ENCODE results near the gene ANKRD44.

DNA sequence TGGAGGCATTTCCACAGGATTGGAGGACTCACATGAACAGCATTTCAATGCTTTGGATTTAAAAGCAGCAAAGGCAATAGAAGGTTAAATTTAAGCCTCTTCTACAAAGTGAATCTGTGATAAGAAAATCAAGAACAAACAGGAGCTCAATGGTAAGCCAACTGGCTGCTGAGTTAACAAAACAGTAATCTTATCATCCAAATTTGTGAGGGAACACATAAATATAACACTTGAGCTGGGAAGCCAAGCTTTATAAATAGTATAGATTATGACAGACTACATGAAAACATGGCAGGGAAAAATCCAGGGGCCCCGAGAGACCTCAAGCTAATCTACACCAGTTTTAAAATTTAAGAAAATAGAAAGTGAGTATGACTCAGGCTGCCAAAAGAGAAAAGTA lies 275.6 kb downstream of the ANKRD44 start:
- TF ChIP-seq, protein P1, sequence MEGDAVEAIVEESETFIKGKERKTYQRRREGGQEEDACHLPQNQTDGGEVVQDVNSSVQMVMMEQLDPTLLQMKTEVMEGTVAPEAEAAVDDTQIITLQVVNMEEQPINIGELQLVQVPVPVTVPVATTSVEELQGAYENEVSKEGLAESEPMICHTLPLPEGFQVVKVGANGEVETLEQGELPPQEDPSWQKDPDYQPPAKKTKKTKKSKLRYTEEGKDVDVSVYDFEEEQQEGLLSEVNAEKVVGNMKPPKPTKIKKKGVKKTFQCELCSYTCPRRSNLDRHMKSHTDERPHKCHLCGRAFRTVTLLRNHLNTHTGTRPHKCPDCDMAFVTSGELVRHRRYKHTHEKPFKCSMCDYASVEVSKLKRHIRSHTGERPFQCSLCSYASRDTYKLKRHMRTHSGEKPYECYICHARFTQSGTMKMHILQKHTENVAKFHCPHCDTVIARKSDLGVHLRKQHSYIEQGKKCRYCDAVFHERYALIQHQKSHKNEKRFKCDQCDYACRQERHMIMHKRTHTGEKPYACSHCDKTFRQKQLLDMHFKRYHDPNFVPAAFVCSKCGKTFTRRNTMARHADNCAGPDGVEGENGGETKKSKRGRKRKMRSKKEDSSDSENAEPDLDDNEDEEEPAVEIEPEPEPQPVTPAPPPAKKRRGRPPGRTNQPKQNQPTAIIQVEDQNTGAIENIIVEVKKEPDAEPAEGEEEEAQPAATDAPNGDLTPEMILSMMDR (IDR thresholded peaks at IDR 0.05), result no peak
- TF ChIP-seq EP300 (IDR thresholded peaks at IDR 0.05), result no peak

All from gastroesophageal sphincter (tissue), 3 donors.